ENCODE measurements around the gene MTRR. TPM values are rescaled to one million over a fixed set of nuclear protein-coding genes. Genes with fewer than 3 reads are reported as not detected.

MTRR gene
- 60.8 and 74.4 TPM in 2 replicates for total RNA-seq (2014; rRNA removed; shearing (Covaris generic); ENCODE audit: low replicate concordance)

DNA sequence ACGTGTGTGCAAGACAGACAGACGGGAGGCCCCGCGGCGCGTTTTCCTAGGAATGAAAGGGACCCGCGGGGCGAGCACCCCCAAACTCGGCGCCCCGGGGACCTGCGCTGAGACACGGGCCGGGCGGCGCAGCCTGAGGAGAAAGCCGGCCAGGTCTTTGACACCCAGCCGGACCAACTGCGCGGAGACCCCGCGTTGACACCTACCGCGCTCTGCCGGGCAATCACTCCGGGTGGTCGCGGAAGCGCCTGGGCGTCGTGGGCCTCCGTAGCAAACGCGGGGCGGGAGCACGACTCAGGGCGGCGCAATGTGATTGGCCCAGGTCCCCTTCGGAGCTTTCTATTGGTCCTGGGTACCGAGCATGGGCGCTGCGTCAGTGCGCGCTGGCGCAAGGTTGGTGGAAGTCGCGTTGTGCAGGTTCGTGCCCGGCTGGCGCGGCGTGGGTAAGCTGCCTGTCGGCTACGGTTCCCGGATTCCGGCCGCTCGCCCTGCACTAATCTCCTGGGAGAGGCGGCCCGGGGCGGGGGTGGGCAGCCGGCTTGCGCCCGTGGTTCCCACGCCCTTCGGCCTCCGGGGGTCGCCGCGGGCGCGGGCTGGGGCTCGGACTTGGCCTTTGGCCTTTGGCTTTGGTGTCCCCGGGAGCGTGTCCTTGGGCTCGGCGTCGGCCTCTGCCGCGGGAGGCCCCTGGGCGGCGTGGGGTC is at the start of gene MTRR, which contains the start of gene FASTKD3:
Gene MTRR, plus strand, starts transcription at position 376 of the 701 bp plus-strand sequence. CDS start 1,647 bp downstream, outside the sequence.
Gene FASTKD3, minus strand, starts transcription at position 259 of the 701 bp plus-strand sequence. CDS start 948 bp downstream, outside the sequence.
- Histone ChIP-seq H3K9me3 (no peaks in the 10 kb centered on the region), H3K36me3 (peaks cover 69% of the 10 kb centered on the region)

DNA sequence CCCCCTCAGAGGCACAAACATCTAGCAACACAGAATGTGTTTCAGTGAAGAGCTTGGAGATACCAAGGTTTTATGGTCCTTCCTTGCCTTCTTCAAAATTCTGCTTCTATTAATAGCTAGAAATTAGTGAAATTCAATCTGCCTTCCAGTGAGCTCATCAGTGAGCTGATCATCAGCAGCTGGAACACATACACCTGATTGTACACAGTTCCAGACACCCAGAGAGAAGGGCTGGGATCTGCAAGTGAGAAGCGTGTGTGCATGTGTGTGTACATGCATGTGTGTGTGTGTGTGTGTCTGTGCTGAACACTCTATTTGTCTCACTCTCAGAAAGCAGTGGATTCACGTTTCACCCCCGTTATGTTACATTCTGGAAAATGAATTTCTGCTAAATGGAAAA is 46.5 kb upstream of the MTRR start:
- Histone ChIP-seq H3K9me3 (no peaks in the 10 kb centered on the region), H3K4me3 (no peak overlapping the region), H3K36me3 (no peaks in the 10 kb centered on the region), H3K27me3 (peaks cover 5% of the 10 kb centered on the region; the same call in 1 of the 2 replicates)
- DNase-seq: no peak

More for the DNA sequence above, at the start of gene MTRR, which contains the start of gene FASTKD3:
- DNase-seq: peak; percentile 97
- H3K27me3 ChIP-seq: no peaks in the 10 kb centered on the region
- H3K4me3 ChIP-seq: peak within 1 kb of the TSS; percentile 97

DNA sequence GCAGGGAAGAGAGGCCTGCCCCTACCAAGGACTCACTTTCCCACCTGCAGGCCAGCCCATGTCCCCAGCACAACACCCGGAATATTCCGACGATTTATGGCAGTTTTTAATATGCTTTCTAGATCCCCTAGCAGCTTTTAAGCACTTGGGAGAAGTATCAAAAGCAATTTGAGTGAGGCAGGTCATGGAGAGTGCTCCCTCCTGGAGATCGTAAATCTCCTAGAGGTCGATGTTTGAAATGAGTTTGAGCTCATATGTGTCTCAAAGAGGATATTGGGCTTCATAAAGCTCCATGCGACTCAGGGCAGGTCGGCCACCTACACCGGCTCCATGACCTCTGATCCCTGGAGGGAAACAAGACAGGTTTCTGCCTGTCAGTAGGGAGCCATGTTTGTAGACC is 45.4 kb upstream of the MTRR start:
- H3K4me3 ChIP-seq: no peak overlapping the region
- peaks cover 9% of the 10 kb centered on the region; the same call in 1 of the 2 replicates for H3K27me3 ChIP-seq
- H3K36me3 ChIP-seq: no peaks in the 10 kb centered on the region
- no peaks in the 10 kb centered on the region for H3K9me3 ChIP-seq
- DNase-seq: no peak

DNA sequence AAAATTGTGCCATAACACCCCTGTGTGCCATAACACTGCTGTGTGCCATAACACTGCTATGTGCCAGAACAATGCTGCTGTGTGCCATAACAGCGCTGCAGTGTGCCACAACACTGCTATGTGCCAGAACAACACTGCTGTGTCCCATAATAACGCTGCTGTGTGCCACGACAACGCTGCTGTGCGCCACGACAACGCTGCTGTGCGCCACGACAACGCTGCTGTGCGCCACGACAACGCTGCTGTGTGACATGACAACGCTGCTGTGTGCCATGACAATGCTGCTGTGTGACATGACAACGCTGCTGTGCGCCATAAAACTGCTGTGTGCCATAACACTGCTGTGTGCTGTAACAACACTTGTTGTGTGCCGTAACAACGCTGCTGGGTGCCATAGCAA is 44.0 kb upstream of the MTRR start:
- Histone ChIP-seq H3K9me3 (no peaks in the 10 kb centered on the region), H3K4me3 (no peak overlapping the region), H3K27me3 (peaks cover 4% of the 10 kb centered on the region; the same call in 1 of the 2 replicates), H3K36me3 (no peaks in the 10 kb centered on the region)
- no peak for DNase-seq

DNA sequence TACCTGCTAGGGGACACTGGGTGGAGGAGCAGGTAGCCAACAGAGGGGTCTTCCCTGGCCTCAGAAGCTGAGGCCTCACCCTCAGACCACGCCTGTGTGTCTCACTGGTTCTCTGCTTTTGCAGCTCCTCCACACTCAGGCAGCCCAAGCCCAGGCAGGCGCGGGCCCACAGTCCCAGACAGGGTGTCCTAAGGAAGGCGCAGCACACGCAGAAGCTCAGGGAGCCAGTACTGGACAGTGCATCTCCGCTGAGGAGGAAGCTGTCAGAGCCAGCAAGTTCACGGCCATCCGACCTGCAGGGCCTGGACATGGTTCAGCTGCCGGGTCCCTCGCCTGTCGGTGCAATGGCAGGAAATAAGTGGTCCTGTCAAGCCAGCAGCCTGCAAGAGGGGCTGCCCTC is 43.3 kb upstream of the MTRR start:
- DNase-seq: no peak
- H3K9me3 ChIP-seq: no peaks in the 10 kb centered on the region
- no peak overlapping the region for H3K4me3 ChIP-seq
- H3K36me3 ChIP-seq: no peaks in the 10 kb centered on the region
- peaks cover 4% of the 10 kb centered on the region; the same call in 1 of the 2 replicates for H3K27me3 ChIP-seq

DNA sequence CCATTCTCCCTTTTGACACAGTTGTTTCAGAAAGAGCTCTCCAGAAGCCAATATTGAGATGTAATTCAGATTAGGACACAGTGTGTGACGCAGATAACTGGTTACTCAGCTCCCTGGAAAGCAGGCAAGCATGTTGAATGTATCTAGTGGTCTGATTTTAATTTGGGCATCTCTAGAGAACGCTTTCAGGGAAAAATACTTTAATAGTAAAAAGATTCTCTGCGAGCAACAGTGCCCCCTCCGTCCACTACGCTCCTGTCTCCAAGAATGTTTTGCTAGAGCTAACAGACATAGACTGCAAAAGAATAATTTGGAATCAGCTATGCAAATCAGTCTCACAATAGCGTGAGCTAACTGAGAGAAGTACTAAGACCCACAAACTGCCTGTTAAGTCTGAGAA is 41.3 kb upstream of the MTRR start:
- Histone ChIP-seq H3K27me3 (peaks cover 4% of the 10 kb centered on the region; the same call in 1 of the 2 replicates), H3K4me3 (no peak overlapping the region), H3K36me3 (no peaks in the 10 kb centered on the region), H3K9me3 (no peaks in the 10 kb centered on the region)
- no peak for DNase-seq

DNA sequence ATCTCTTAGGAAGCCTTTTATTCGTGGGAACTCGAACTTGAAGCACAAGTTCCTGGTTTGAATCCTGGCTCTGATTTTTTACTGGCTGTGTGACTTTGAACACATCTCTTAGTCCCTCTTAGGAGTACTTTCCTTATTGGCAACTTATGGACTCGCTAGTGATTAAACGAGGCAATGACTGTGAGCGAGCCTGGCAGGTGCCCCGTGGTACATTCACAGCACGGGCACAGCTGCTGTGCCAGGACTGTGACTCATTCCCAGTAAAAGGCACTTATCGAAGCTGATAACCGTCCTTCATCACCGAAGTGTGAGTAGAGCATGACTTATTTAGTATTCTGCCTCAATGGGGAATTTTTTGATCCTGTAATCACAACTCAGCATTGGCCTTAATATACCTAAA is 40.7 kb upstream of the MTRR start:
- no peaks in the 10 kb centered on the region for H3K36me3 ChIP-seq
- H3K9me3 ChIP-seq: no peaks in the 10 kb centered on the region
- no peak overlapping the region for H3K4me3 ChIP-seq
- no peak for DNase-seq
- H3K27me3 ChIP-seq: peaks cover 4% of the 10 kb centered on the region; the same call in 1 of the 2 replicates

DNA sequence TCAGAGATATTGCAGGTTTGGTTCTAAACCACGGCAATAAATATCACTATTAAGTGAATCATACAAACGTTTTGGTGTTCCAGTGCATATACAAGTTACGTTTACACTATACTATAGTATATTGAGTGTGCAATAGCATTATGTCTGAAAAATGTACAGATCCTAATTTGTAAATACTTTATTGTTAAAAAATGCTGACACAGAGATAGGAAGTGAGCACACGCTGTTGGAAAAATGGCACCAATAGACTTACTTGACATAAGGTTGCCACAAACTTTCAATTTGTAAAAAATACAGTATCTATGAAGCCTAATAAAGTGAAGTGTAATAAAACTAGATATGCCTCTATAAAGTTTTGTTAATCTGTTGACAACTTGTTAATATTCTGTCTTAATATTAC is 34.0 kb upstream of the MTRR start:
- Histone ChIP-seq H3K4me3 (no peak overlapping the region), H3K9me3 (no peaks in the 10 kb centered on the region), H3K36me3 (no peaks in the 10 kb centered on the region), H3K27me3 (no peaks in the 10 kb centered on the region; the same call in 1 of the 2 replicates)
- DNase-seq: no peak

DNA sequence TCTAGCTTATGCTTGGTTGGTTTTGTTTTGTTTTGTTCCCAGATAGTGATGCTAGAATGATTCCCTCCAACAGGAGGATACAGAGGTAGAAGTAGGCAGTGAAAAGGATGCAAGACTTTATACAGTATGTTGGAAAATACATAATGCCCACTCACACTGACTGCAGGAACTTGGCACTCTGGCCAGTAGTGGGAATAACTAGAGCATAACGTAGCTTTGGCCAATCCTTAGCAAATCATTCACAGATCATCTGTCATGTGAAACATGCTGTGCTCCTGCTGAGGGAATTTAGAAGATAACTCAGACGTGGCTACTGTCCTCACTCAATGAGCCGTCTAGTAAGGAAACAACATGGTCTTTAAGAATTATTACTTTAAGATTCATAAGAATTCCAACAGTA is 31.5 kb upstream of the MTRR start:
- Histone ChIP-seq H3K4me3 (no peak overlapping the region), H3K27me3 (no peaks in the 10 kb centered on the region; the same call in 1 of the 2 replicates), H3K9me3 (no peaks in the 10 kb centered on the region), H3K36me3 (no peaks in the 10 kb centered on the region)
- DNase-seq: no peak

DNA sequence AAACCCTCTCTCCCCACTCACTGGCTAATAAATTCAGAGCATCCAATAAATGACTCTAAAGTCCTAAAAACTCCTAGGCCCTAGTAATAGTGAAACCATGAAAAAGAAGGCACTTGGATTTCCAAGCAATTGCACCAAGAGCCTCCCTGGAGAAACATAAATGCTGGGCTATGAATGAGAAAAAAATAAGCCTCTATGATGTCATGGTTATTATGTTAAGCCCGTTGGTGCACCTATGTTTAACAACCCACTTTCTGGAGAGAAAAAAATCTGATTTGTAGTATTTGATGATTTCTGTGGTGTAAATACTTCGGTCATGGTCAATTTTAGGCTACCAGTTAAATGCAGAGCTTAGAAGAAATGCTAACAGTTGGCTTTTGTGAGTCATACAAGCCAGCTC is 26.4 kb upstream of the MTRR start:
- no peak for DNase-seq

DNA sequence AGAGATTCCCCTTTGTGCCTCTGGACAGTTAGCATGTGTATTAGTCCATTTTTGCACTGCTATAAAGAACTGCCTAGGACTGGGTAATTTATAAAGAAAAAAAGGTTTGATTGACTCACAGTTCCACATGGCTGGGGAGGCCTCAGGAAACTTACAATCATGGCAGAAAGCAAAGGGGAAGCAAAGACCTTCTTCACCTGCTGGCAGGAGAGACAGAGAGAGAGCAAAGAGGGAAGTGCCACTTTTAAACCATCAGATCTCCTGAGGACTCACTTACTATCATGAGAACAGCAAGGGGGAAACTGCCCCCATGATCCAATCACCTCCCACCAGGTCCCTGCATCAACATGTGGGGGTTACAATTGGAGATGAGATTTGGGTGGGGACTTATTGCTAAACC is 24.0 kb upstream of the MTRR start:
- Histone ChIP-seq H3K9me3 (no peaks in the 10 kb centered on the region), H3K4me3 (no peak overlapping the region), H3K36me3 (no peaks in the 10 kb centered on the region), H3K27me3 (peaks cover 9% of the 10 kb centered on the region)
- no peak for DNase-seq

More for the DNA sequence above, 26.4 kb upstream of the MTRR start:
- Histone ChIP-seq H3K36me3 (no peaks in the 10 kb centered on the region), H3K4me3 (no peak overlapping the region), H3K9me3 (no peaks in the 10 kb centered on the region), H3K27me3 (peaks cover 9% of the 10 kb centered on the region)

DNA sequence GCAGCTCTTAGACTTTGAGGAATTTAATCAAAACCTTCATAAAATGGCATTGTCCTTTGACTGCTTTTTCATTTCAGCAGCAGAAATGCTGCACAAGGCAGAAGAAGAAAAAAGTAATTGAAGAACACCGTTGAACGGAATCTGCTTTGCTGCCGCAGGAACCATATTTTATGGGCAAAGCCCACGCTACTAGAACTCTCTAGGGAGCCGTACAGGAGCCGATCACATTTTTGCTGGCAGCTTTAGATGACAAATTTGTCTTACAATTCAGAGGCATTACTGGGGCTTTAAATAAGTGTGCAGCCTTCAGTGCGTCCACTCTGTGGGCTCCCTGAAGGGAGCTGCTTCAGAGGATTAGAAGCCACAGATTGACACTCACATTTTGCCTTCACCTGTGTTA is 23.4 kb upstream of the MTRR start:
- no peak for DNase-seq
- no peak overlapping the region for H3K4me3 ChIP-seq
- peaks cover 9% of the 10 kb centered on the region for H3K27me3 ChIP-seq
- H3K36me3 ChIP-seq: no peaks in the 10 kb centered on the region
- H3K9me3 ChIP-seq: no peaks in the 10 kb centered on the region

DNA sequence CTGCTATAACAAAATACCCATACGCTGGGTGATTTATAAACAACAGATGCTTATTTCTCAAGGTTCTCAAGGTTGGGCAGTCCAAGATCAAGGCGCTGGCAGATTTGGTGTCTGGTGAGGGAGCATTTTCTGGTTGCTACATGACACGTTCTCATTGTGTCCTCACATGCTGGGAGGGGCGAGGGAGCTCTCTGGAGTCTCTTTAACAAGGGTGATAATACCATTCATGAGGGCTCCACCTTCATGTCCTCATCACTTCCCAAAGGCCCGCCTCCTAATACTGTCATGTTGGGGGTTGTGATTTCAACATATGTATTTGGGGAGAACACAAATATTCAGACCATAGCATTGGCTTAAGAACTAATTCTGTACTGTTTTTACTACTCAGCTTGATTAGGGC is 22.6 kb upstream of the MTRR start:
- peaks cover 9% of the 10 kb centered on the region; the same call in 1 of the 2 replicates for H3K27me3 ChIP-seq
- no peaks in the 10 kb centered on the region for H3K36me3 ChIP-seq
- no peak overlapping the region for H3K4me3 ChIP-seq
- DNase-seq: no peak
- H3K9me3 ChIP-seq: no peaks in the 10 kb centered on the region

DNA sequence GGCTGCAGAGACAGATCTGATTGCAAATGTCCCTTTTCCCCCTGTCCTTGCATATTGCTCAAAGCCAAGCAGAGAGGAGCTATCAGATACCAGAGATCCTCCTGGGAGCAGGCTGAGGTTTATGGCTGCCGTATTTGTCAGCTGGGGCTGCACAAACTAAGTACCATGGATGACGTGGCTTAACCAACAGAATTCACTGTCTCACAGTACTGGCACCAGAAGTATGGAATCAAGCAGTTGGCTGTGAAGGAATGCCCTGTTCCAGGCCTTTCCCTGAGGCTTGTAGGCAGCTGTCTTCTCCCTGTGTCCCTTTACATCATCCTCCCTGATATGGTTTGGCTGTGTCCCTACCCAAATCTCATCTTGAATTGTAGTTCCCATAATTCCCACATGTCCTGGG is 20.7 kb upstream of the MTRR start:
- DNase-seq: no peak
- H3K9me3 ChIP-seq: no peaks in the 10 kb centered on the region
- no peak overlapping the region for H3K4me3 ChIP-seq
- no peaks in the 10 kb centered on the region for H3K36me3 ChIP-seq
- peaks cover 4% of the 10 kb centered on the region; the same call in 1 of the 2 replicates for H3K27me3 ChIP-seq

DNA sequence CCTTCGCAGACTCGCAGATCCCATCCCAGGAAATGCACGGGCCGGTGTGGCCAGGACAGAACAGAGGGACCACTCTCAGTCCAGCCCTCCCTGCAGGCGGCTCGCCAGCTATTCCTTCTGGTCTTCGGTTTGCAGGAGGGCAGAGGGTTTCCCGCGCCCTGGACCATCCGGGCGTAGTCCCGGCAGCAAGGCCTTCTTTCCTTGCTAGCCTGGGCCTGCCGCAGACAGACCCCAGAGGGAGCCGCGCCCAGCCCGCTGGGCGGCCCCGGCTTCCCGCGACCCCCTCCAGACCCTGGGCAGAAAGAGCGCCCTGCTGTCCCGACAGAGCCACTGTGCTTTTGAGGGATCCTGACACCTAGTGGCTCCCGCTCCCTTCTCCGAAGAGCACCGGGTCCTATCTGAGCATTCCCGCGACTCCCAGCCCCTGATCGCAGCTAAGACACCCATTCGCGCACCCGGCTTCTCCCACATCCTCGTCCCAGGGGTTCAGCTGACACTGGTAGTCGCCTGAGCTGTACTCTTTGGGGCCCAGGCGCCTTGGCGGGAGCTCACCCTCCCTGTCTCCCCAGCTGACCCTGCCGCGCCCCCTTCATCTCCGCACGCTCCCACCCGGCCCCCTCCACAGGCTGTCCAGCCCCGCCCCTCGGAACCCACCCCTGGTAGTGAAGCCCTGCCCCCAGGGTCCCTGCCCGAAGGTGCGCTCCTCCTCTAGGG is 19.1 kb upstream of the MTRR start:
- Histone ChIP-seq H3K4me3 (no peak overlapping the region), H3K9me3 (no peaks in the 10 kb centered on the region), H3K36me3 (no peaks in the 10 kb centered on the region), H3K27me3 (no peaks in the 10 kb centered on the region)
- DNase-seq: no peak

DNA sequence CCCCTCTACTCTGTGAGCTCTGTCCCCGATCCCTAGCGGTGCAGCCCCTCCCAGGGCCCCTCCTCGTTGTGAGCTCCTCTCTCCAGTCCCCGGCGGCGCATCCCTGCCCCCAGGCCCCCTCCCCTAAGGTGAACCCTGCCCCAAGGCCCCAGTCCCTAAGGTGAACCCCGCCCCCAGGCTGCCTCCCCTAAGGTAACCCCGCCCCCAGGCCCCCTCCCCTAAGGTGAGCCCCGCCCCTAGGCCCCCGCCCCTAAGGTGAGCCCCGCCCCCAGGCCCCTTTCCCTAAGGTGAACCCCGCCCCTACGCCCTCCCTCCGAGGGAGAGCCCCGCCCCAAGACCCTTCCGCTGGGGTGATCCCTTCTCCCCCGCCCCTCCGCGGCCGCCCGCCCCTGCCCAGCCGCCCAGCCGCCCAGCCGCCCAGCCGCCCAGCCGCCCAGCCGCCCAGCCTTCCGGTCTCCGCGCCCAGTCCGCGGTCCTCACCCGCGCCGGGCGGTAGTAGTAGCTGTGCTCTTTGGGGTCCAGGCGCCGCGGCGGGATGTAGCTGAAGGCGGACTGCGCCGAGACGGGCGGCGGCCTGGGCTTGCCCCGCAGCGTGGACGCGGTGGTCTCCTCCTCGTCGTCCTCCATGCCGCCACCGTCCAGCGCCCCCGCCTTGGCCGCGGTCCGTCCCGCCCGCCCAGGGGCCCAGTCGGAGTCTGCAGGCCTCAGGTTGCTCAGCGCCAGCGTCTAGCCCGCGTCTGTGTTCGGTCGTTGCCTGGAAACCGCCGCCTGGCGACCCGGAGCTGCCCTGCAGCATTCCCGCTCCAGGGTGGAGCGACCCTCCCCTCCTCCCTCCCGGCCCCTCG is 18.3 kb upstream of the MTRR start, which contains the start of gene CFAP90:
Gene CFAP90, minus strand, starts transcription at position 739 of the 845 bp plus-strand sequence. Its CDS starts 112 bp downstream, at position 627.
- DNase-seq: peak; percentile 62
- no peaks in the 10 kb centered on the region for H3K36me3 ChIP-seq
- peak within 1 kb of the TSS; percentile 46 for H3K4me3 ChIP-seq
- H3K9me3 ChIP-seq: no peaks in the 10 kb centered on the region
- H3K27me3 ChIP-seq: no peaks in the 10 kb centered on the region

DNA sequence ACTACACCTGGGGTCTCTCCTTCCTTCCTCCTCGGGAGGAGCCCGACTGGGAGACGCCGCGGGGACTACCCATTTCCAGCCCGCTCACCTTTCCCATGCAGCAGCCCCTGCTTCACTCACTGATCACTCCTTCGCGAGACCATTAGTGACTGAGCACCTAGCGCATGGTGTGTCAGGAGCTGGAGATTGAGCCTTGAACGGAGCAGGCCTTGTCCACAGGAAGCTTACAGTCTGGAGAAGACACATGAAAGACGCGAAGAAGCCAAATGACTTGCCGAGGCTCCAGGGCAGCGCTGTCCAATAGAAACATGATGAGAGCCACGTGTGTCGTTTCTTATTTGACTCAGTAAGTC is 17.7 kb upstream of the MTRR start:
- Histone ChIP-seq H3K36me3 (no peaks in the 10 kb centered on the region), H3K4me3 (peak overlapping the region; percentile 46)

More for the DNA sequence above, 17.7 kb upstream of the MTRR start:
- Histone ChIP-seq H3K9me3 (no peaks in the 10 kb centered on the region), H3K27me3 (no peaks in the 10 kb centered on the region)
- DNase-seq: no peak
